Measurements from ENCODE around the gene ZXDC. TPM values are rescaled to one million over a fixed set of nuclear protein-coding genes. Genes with fewer than 3 reads are reported as not detected.

ZXDC gene
- total and polyA plus RNA-seq, 2 donors (not counting 3 experiments of a cell fraction or from before 2014, with no cell fraction given) = 15.2 to 22.6 TPM

DNA sequence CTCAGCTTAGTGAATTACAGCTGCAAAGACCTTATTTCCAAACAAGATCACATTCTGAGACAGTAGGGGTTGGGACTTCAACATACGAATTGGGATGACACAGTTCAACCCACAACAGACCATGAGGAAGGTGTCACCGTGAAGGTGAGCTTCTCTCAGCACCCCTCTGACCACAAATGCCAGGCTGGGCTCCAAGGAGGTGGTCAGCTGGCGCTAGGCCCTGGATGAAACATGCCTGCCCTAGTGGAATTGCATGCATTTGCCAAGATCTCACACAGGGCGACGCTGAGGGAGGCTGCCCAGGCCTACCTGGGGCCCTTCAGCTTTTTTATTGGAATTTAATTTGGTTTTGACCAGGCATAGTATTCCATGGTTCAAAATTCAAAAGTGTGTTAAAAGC is 79.2 kb downstream of the ZXDC start:
- POLR2A ChIA-PET = no interaction called here
- CTCF ChIA-PET = interaction anchor here (0.6 to 2.6 kb wide), 3 partner anchors 16 to 1654 kb away, joined by 3 to 9 read pairs (median 3); no protein-coding TSS in a partner anchor
- no peaks in the 10 kb centered on the region for H3K9me3 ChIP-seq (replicated peaks; ENCODE audit: control insufficient read depth, insufficient read depth, low read length)
- intact Hi-C loops (cut with micrococcal nuclease) = no loop called here
- no peak overlapping the region for H3K4me2 ChIP-seq (ENCODE audit: insufficient read depth, low read length)
- H3K27ac ChIP-seq (ENCODE audit: insufficient read depth, low read depth, low read length) = no peak overlapping the region
- no peaks in the 10 kb centered on the region for H4K20me1 ChIP-seq (replicated peaks; ENCODE audit: control insufficient read depth, extremely low read depth, insufficient read depth, low read length)
- H3K36me3 ChIP-seq (ENCODE audit: control insufficient read depth in 2 of 2, extremely low read depth in 1 of 2, insufficient read depth in 2 of 2, low read length in 2 of 2) = no peaks in the 10 kb centered on the region
- dilution Hi-C loops (cut with MboI; ENCODE audit: extremely low pct_ligation_motif_present, low sequenced_read_pairs) = no loop called here
- TF ChIP-seq, protein P1, sequence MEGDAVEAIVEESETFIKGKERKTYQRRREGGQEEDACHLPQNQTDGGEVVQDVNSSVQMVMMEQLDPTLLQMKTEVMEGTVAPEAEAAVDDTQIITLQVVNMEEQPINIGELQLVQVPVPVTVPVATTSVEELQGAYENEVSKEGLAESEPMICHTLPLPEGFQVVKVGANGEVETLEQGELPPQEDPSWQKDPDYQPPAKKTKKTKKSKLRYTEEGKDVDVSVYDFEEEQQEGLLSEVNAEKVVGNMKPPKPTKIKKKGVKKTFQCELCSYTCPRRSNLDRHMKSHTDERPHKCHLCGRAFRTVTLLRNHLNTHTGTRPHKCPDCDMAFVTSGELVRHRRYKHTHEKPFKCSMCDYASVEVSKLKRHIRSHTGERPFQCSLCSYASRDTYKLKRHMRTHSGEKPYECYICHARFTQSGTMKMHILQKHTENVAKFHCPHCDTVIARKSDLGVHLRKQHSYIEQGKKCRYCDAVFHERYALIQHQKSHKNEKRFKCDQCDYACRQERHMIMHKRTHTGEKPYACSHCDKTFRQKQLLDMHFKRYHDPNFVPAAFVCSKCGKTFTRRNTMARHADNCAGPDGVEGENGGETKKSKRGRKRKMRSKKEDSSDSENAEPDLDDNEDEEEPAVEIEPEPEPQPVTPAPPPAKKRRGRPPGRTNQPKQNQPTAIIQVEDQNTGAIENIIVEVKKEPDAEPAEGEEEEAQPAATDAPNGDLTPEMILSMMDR (IDR thresholded peaks at IDR 0.05; ENCODE audit: extremely low read depth in 1 of 2, insufficient read depth in 1 of 2, low read depth in 1 of 2, low read length in 2 of 2) = no peak
- TF ChIP-seq MYC (IDR thresholded peaks at IDR 0.05; ENCODE audit: low read depth, low read length) (no peak), JUN (IDR thresholded peaks at IDR 0.05; ENCODE audit: borderline replicate concordance, insufficient read depth, insufficient read length, low read depth) (no peak), POLR2AphosphoS5 (IDR thresholded peaks at IDR 0.05; ENCODE audit: insufficient read depth, low read depth, low read length) (no peak), FOS (IDR thresholded peaks at IDR 0.05; ENCODE audit: borderline replicate concordance, insufficient read depth, low read length) (no peak), GATA2 (IDR thresholded peaks at IDR 0.05; ENCODE audit: insufficient read depth, insufficient read length, low read depth, low read length) (no peak), EZH2 (IDR thresholded peaks at IDR 0.05; ENCODE audit: borderline replicate concordance, low read depth, low read length, severe bottlenecking) (no peak), POLR2A (IDR thresholded peaks at IDR 0.05; ENCODE audit: low read depth, low read length) (no peak)
- TF ChIP-seq, protein P2, sequence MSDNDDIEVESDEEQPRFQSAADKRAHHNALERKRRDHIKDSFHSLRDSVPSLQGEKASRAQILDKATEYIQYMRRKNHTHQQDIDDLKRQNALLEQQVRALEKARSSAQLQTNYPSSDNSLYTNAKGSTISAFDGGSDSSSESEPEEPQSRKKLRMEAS (IDR thresholded peaks at IDR 0.05; ENCODE audit: insufficient read depth, insufficient read length) = no peak
- H3K27me3 ChIP-seq (ENCODE audit: control insufficient read depth in 2 of 2, insufficient read depth in 2 of 2, low read length in 2 of 2) = peaks cover 21 to 28% of the 10 kb centered on the region in 2 experiments
- no TSS peak for BruUV-seq (replicated peaks)
- DNase-seq (ENCODE audit: low read depth, low spot score) (no peak), FAIRE-seq (no peak)
- no peaks in the 10 kb centered on the region for H3K4me1 ChIP-seq (ENCODE audit: control insufficient read depth, extremely low read depth, insufficient read depth, low read length)
- H3K79me2 ChIP-seq (ENCODE audit: control insufficient read depth, insufficient read depth, low read length) = no peaks in the 10 kb centered on the region
- no peak overlapping the region for H2AFZ ChIP-seq (ENCODE audit: low read depth, low read length)
- H3K4me3 ChIP-seq (replicated peaks in 1 of 3; ENCODE audit: insufficient read depth in 1 of 3, low read depth in 1 of 3, low read length in 3 of 3) = no peak overlapping the region
- no peak overlapping the region for H3K9ac ChIP-seq (replicated peaks; ENCODE audit: extremely low read depth, insufficient read depth, low read length)
- no peaks in the 10 kb centered on the region for H3K9me1 ChIP-seq (replicated peaks; ENCODE audit: control insufficient read depth, extremely low read depth, insufficient read depth, low read length)

All from endothelial cell of umbilical vein (primary cell).